Left lung (tissue), 10 donors: ENCODE measurements around the gene TMEM123. TPM values are rescaled to one million over a fixed set of nuclear protein-coding genes. Genes with fewer than 3 reads are reported as not detected.

Experiments
- ATAC-seq: fragments of 200-7000 bp; cut with Tn5 transposase; one replicate; pipeline ENCODE4 v1.9.1; 2020; ENCODE audit warnings: moderate library complexity
- DNase-seq, 4 donors: peaks; one replicate each; pipeline ENCODE4 v3.0.0-alpha.2; 2013 to 2020
- H3K27ac ChIP-seq, 2 donors: fragments of 200-600 bp; sonication (generic) in 1 of 2; one replicate each; pipeline versions ENCODE4 v1.5.0 to v1.8.0; 2020 to 2021
- H3K27me3 ChIP-seq, 2 donors: fragments of 200-600 bp; sonication (generic) in 1 of 2; one replicate each; pipeline versions ENCODE4 v1.5.0 to v1.8.0; 2020 to 2021
- H3K36me3 ChIP-seq, 2 donors: fragments of 200-600 bp; sonication (generic) in 1 of 2; one replicate each; pipeline versions ENCODE4 v1.5.0 to v1.8.0; 2020 to 2021
- H3K4me1 ChIP-seq, 2 donors: fragments of 200-600 bp; one replicate each; pipeline ENCODE4 v1.8.0; 2021
- H3K4me3 ChIP-seq, 2 donors: fragments of 200-600 bp; sonication (generic) in 1 of 2; one replicate each; pipeline versions ENCODE4 v1.5.0 to v1.8.0; 2020 to 2021; ENCODE audit warnings: mild to moderate bottlenecking in 1 of 2
- H3K9me3 ChIP-seq, 2 donors: fragments of 200-600 bp; sonication (generic) in 1 of 2; one replicate each; pipeline versions ENCODE4 v1.5.0 to v1.8.0; 2020 to 2021
- CTCF ChIP-seq, 2 donors: fragments of 200-600 bp; sonication (generic) in 1 of 2; IDR thresholded peaks; one replicate each; pipeline versions ENCODE4 v1.5.0 to v1.8.0; 2021; ENCODE audit warnings: antibody characterized with exemption in 2 of 2
- intact Hi-C, 2 donors: fragments of 100-400 bp; cut with DNase I; formaldehyde crosslinking; loops; one replicate each; pipeline versions ENCODE4 v1.11.2 to v1.14.2; 2022
- polyA plus RNA-seq, 6 donors: library from polyadenylated mRNA; unstranded; fragments of 120-200 nt; gene quantifications; one replicate each; pipeline ENCODE4 v1.2.1, GENCODE V29; 2013; ENCODE audit not compliant: insufficient read length in 6 of 6
- total RNA-seq, 2 donors: library from RNA; stranded (reverse); fragmentation: NEBNext Ultra II Directional; extraction: Animal tissue kit (Norgen Biotek cat#: 25700); gene quantifications; one replicate each; pipeline ENCODE4 v1.2.1, GENCODE V29; 2021
- donor health status: DM: no; HTN: yes; CAD: no.
- donor health status: DM: no; HTN: no; CAD: no.

The TMEM123 gene
- total and polyA plus RNA-seq, 8 donors, result 127 to 351 (median 260) TPM

GRCh38 chr11:102427068-102427467 is 25.5 kb downstream of the TMEM123 start:
- H3K27ac ChIP-seq, result peak overlapping the region in 1 of 2 donors; percentile 35
- ATAC-seq, result peak; percentile 16
- H3K9me3 ChIP-seq, result no peaks in the 10 kb centered on the region
- no peak for TF ChIP-seq CTCF (IDR thresholded peaks at IDR 0.05)
- H3K27me3 ChIP-seq, result no peaks in the 10 kb centered on the region
- intact Hi-C loops, result no loop called here
- H3K4me3 ChIP-seq, result no peak overlapping the region
- peaks cover 0 to under 1% of the 10 kb centered on the region in 2 donors for H3K36me3 ChIP-seq
- peaks cover 5 to 39% of the 10 kb centered on the region in 2 donors for H3K4me1 ChIP-seq
- no peak for DNase-seq

DNA sequence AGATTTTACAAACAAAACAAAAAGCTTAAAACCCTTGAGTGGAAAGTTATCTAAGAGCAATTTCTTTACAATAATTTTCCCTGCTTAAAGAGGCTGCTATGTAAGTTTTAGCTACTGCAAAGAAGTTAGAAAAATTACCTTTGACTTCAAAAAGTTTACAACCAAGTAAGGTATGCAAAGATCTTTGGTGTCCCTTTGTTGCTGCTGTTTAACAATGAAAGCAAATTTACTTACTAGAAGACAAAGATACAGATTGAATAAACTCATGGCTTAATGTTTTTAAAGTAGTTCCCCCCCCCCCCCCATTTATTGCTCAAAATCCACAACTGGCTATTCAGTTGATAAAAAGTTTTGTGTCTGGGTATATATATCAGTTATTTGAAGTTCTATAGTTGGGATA is 26.0 kb downstream of the TMEM123 start:
- Histone ChIP-seq H3K27me3 (no peaks in the 10 kb centered on the region), H3K36me3 (no peaks in the 10 kb centered on the region), H3K4me3 (no peak overlapping the region), H3K9me3 (no peaks in the 10 kb centered on the region), H3K27ac (peak overlapping the region in 1 of 2 donors; percentile 35), H3K4me1 (peaks cover 5 to 39% of the 10 kb centered on the region in 2 donors)
- TF ChIP-seq CTCF (IDR thresholded peaks at IDR 0.05), result no peak
- ATAC-seq, result no peak
- no peak for DNase-seq
- intact Hi-C loops, result no loop called here

DNA sequence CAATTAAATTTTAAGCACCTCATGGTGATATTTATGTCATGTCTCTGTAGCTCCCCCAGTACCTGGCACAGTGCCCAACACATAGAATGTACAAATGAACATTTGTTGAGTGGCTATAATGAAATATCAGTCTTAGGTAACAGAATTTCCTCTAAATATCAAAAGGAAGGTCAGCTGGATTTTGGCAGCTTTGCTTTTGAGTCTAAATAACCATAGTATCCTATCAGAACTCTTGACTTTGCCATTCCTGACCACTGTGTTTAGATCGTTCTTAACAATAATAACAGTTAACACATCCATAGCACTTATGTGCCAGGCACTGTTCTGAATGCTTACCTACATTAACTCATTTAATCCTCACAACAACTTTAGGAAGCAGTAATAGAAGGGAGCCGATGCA is 26.6 kb downstream of the TMEM123 start:
- no peaks in the 10 kb centered on the region for H3K36me3 ChIP-seq

DNA sequence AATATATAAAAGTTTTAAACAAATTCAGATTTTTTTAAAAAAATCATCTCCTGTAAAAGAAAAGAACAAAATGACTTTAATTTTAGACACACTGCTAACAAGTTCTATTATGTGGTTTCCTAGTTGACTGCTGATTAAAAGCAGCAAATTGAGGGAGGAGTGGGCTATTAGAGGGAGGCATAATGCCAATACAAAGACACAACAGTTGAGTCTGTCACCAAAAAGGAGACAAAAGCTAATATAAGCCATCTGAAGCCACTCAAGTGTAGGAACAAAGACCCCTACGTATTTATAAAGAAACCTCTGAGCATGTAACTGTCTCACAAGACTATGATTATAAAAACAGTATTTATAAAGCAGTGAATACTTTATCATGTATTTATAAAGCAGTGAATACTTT is 28.6 kb downstream of the TMEM123 start:
- no peak for TF ChIP-seq CTCF (IDR thresholded peaks at IDR 0.05)
- intact Hi-C loops, result no loop called here

More for the DNA sequence above, 26.6 kb downstream of the TMEM123 start:
- ATAC-seq (no peak), DNase-seq (no peak)
- no peaks in the 10 kb centered on the region for H3K27me3 ChIP-seq
- H3K4me3 ChIP-seq, result no peak overlapping the region
- intact Hi-C loops, result no loop called here
- H3K4me1 ChIP-seq, result peaks cover 5 to 39% of the 10 kb centered on the region in 2 donors
- H3K27ac ChIP-seq, result no peak overlapping the region
- H3K9me3 ChIP-seq, result no peaks in the 10 kb centered on the region
- no peak for TF ChIP-seq CTCF (IDR thresholded peaks at IDR 0.05)

GRCh38 chr11:102422817-102423712 is 29.5 kb downstream of the TMEM123 start:
- no peak for DNase-seq
- intact Hi-C loops, result no loop called here
- Histone ChIP-seq H3K9me3 (peaks cover 0 to 4% of the 10 kb centered on the region in 2 donors), H3K36me3 (no peaks in the 10 kb centered on the region), H3K27me3 (no peaks in the 10 kb centered on the region), H3K27ac (no peak overlapping the region), H3K4me1 (peaks cover 0 to 20% of the 10 kb centered on the region in 2 donors), H3K4me3 (no peak overlapping the region)
- ATAC-seq, result no peak
- TF ChIP-seq CTCF (IDR thresholded peaks at IDR 0.05), result no peak

More for the DNA sequence above, 28.6 kb downstream of the TMEM123 start:
- H3K9me3 ChIP-seq, result no peaks in the 10 kb centered on the region
- DNase-seq (no peak), ATAC-seq (no peak)
- peaks cover 0 to 24% of the 10 kb centered on the region in 2 donors for H3K4me1 ChIP-seq
- no peaks in the 10 kb centered on the region for H3K27me3 ChIP-seq
- H3K4me3 ChIP-seq, result no peak overlapping the region
- H3K27ac ChIP-seq, result no peak overlapping the region
- H3K36me3 ChIP-seq, result no peaks in the 10 kb centered on the region
